ENCODE results near the gene NPAS2.
A peak's percentile ranks its signal among the peaks of the same experiment; 100 is the strongest.

Gene NPAS2

DNA sequence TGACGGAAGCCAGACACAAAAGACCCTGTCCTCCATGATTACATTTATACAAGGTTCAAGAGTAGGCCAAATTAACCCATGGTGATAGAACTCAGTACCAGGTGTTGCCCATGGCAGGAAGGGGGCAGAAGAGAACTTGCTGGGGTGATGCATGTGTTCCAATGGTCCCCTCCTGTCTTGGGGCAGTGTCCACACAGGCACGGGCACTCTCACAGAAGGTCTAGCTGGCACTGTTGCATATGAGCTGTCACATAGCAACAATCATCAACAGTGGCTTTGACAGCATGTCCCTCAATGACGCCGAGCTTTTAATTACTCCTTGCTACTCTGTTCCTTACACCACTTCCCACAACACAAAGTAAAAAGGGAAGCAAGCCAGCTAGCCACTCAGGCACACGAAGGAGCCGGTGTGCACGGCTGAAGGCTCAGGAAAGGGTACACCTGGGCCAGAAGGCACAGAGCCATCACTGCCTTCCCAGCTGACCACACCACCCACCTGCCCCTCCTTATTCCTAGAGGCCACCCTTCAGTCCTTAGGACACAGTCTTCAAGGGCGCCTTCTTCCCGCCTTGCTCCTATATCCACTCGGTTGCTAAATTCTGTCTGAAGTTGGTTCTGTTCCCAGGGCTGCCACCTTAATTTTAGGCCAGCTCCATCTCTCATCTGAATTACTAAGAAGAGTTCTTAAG is 211.1 kb downstream of the NPAS2 start:
- Histone ChIP-seq H3K9ac (ENCODE audit: low read length) (no peak overlapping the region), H3K56ac (ENCODE audit: low read length) (no peak overlapping the region), H3K23ac (ENCODE audit: low read length) (no peak overlapping the region), H2BK15ac (replicated peaks; ENCODE audit: low read depth) (no peak overlapping the region), H3K4me1 (ENCODE audit: control insufficient read depth, low read depth, low read length) (no peaks in the 10 kb centered on the region), H3K36me3 (ENCODE audit: control insufficient read depth, insufficient read depth, low read length) (no peaks in the 10 kb centered on the region), H4K8ac (ENCODE audit: low read depth, low read length) (no peak overlapping the region), H2BK120ac (ENCODE audit: low read depth, low read length) (no peak overlapping the region), H2BK5ac (ENCODE audit: low read length) (no peak overlapping the region), H4K5ac (ENCODE audit: low read length) (no peak overlapping the region), H3K79me1 (ENCODE audit: low read length) (no peaks in the 10 kb centered on the region), H3K4ac (ENCODE audit: low read depth, low read length) (no peak overlapping the region), H3K18ac (ENCODE audit: low read length) (no peak overlapping the region), H3K79me2 (ENCODE audit: control insufficient read depth, insufficient read depth, low read length) (no peaks in the 10 kb centered on the region), H3K4me2 (ENCODE audit: low read length) (no peak overlapping the region), H3K27me3 (ENCODE audit: insufficient read depth, low read length, poor library complexity) (no peaks in the 10 kb centered on the region), H2AK5ac (ENCODE audit: low read length) (no peak overlapping the region), H3K27ac (ENCODE audit: low read depth, low read length) (no peak overlapping the region), H3K4me3 (ENCODE audit: low read length) (no peak overlapping the region)
- DNase-seq = no peak
- no CpG with 5 or more reads among the region's 10 CpGs for WGBS (ENCODE audit: extremely low coverage, insufficient coverage, low lambda C conversion rate)

DNA sequence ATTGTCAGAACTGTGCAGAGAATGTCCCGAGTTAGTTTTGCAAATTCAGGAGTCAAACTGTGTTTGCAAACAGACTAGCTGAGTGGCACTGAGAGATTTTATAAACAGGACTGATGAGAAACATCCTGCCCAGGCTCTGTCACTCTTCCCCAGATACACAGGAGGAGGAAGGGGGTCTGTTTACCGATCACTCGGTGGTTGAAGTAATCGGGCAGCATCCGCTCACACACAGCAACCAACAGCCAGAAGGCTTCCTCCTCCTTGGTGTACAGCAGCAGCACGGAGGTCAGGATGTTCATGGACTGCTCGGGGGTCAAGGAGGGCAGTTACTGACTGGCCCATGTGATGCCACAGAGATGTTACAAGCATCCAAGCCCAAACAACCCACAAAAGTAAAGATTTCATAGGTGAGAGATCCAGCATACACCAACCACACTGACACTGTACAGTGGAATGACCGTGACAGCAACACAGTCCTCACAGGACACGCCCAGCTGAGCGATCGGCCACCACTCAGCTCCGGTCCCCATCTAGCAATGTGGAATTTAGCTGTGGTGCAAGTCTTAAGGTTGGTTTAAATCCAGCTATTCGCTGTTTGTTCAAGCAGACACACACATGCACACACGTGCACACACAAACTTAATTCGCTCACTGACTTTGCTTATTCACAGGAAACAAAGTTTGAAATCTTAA is 212.3 kb downstream of the NPAS2 start:
- no CpG with 5 or more reads among the region's 15 CpGs for WGBS (ENCODE audit: extremely low coverage, insufficient coverage, low lambda C conversion rate)
- Histone ChIP-seq H3K4ac (ENCODE audit: low read depth, low read length) (no peak overlapping the region), H3K23ac (ENCODE audit: low read length) (no peak overlapping the region), H2BK5ac (ENCODE audit: low read length) (no peak overlapping the region), H3K18ac (ENCODE audit: low read length) (no peak overlapping the region), H3K56ac (ENCODE audit: low read length) (no peak overlapping the region), H2AK5ac (ENCODE audit: low read length) (no peak overlapping the region), H3K27me3 (ENCODE audit: insufficient read depth, low read length, poor library complexity) (no peaks in the 10 kb centered on the region), H3K9ac (ENCODE audit: low read length) (no peak overlapping the region), H4K5ac (ENCODE audit: low read length) (no peak overlapping the region), H3K27ac (ENCODE audit: low read depth, low read length) (no peak overlapping the region), H3K4me2 (ENCODE audit: low read length) (no peak overlapping the region), H3K79me1 (ENCODE audit: low read length) (no peaks in the 10 kb centered on the region), H3K4me1 (ENCODE audit: control insufficient read depth, low read depth, low read length) (no peaks in the 10 kb centered on the region), H2BK120ac (ENCODE audit: low read depth, low read length) (no peak overlapping the region), H3K4me3 (ENCODE audit: low read length) (no peak overlapping the region), H3K36me3 (ENCODE audit: control insufficient read depth, insufficient read depth, low read length) (no peaks in the 10 kb centered on the region), H3K79me2 (ENCODE audit: control insufficient read depth, insufficient read depth, low read length) (no peaks in the 10 kb centered on the region), H4K8ac (ENCODE audit: low read depth, low read length) (no peak overlapping the region), H2BK15ac (replicated peaks; ENCODE audit: low read depth) (no peak overlapping the region)
- DNase-seq = no peak

DNA sequence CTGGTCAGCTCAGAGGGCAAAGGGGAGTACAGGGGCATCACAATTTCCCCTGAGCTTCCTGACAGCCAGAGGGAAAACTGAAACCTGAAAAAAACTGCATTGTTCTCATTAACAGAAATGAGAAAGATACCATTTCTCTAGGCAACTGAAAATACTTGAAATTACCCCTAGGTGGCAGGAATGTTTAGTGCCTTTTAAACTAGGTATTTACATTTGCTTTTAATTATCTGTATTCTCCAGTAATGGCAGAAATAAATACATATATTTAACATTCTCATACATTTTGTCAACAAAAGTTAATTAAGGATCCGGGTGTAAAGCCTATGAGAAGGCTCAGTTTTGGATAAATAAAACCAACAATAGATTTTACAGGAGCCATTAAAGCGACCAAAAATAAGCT is 216.6 kb downstream of the NPAS2 start:
- H3K36me3 ChIP-seq (ENCODE audit: control insufficient read depth, insufficient read depth, low read length) = no peaks in the 10 kb centered on the region

DNA sequence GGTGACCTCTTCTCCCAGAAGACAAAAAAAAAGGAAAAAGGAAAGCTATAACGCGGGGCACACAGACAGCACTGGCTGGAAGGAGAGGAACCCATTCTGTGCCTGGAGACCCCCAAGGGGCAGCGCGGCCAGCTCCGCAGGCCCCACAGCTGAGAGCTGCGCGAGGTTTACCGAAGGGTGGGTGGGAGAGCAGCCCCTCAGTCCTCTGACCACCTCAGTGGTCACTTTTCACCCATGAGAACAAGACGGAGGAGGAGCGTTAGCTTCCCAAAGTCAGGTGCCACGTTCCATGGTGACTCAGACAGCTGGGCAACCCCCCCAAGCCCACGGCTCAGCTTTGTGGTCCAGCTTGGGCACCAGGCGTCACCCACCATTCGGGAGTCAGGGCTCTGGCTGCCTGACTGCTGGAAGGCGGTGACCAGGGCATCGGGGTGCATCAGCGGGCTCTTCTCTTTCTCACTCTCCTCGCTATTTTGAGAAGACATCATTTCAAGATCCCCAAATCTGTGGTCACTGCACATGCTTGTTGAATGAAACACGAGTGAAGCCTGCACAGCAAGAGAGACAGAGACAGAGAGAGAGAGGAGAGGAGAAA is 217.3 kb downstream of the NPAS2 start:
- Histone ChIP-seq H3K4me2 (ENCODE audit: low read length) (no peak overlapping the region), H2AK5ac (ENCODE audit: low read length) (no peak overlapping the region), H2BK15ac (replicated peaks; ENCODE audit: low read depth) (no peak overlapping the region), H4K5ac (ENCODE audit: low read length) (no peak overlapping the region), H2BK120ac (ENCODE audit: low read depth, low read length) (no peak overlapping the region), H3K36me3 (ENCODE audit: control insufficient read depth, insufficient read depth, low read length) (no peaks in the 10 kb centered on the region), H3K56ac (ENCODE audit: low read length) (no peak overlapping the region), H3K23ac (ENCODE audit: low read length) (no peak overlapping the region), H3K18ac (ENCODE audit: low read length) (no peak overlapping the region), H2BK5ac (ENCODE audit: low read length) (no peak overlapping the region), H3K79me2 (ENCODE audit: control insufficient read depth, insufficient read depth, low read length) (no peaks in the 10 kb centered on the region), H3K27me3 (ENCODE audit: insufficient read depth, low read length, poor library complexity) (no peaks in the 10 kb centered on the region), H3K9ac (ENCODE audit: low read length) (no peak overlapping the region), H4K8ac (ENCODE audit: low read depth, low read length) (no peak overlapping the region), H3K4me1 (ENCODE audit: control insufficient read depth, low read depth, low read length) (no peaks in the 10 kb centered on the region), H3K27ac (ENCODE audit: low read depth, low read length) (no peak overlapping the region), H3K79me1 (ENCODE audit: low read length) (no peaks in the 10 kb centered on the region), H3K4ac (ENCODE audit: low read depth, low read length) (no peak overlapping the region), H3K4me3 (ENCODE audit: low read length) (no peak overlapping the region)
- no CpG with 5 or more reads among the region's 19 CpGs for WGBS (ENCODE audit: extremely low coverage, insufficient coverage, low lambda C conversion rate)
- no peak for DNase-seq

More for the DNA sequence above, 216.6 kb downstream of the NPAS2 start:
- Histone ChIP-seq H3K56ac (ENCODE audit: low read length) (no peak overlapping the region), H3K23ac (ENCODE audit: low read length) (no peak overlapping the region), H3K27me3 (ENCODE audit: insufficient read depth, low read length, poor library complexity) (no peaks in the 10 kb centered on the region), H3K4me2 (ENCODE audit: low read length) (no peak overlapping the region), H2BK15ac (replicated peaks; ENCODE audit: low read depth) (no peak overlapping the region), H2BK120ac (ENCODE audit: low read depth, low read length) (no peak overlapping the region), H3K4ac (ENCODE audit: low read depth, low read length) (no peak overlapping the region), H2AK5ac (ENCODE audit: low read length) (no peak overlapping the region), H3K4me1 (ENCODE audit: control insufficient read depth, low read depth, low read length) (no peaks in the 10 kb centered on the region), H3K79me1 (ENCODE audit: low read length) (no peaks in the 10 kb centered on the region), H3K79me2 (ENCODE audit: control insufficient read depth, insufficient read depth, low read length) (no peaks in the 10 kb centered on the region), H3K4me3 (ENCODE audit: low read length) (no peak overlapping the region), H3K9ac (ENCODE audit: low read length) (no peak overlapping the region), H4K8ac (ENCODE audit: low read depth, low read length) (no peak overlapping the region), H3K27ac (ENCODE audit: low read depth, low read length) (no peak overlapping the region), H3K18ac (ENCODE audit: low read length) (no peak overlapping the region), H4K5ac (ENCODE audit: low read length) (no peak overlapping the region), H2BK5ac (ENCODE audit: low read length) (no peak overlapping the region)
- DNase-seq = peak; percentile 20
- no CpG with 5 or more reads among the region's 2 CpGs for WGBS (ENCODE audit: extremely low coverage, insufficient coverage, low lambda C conversion rate)

DNA sequence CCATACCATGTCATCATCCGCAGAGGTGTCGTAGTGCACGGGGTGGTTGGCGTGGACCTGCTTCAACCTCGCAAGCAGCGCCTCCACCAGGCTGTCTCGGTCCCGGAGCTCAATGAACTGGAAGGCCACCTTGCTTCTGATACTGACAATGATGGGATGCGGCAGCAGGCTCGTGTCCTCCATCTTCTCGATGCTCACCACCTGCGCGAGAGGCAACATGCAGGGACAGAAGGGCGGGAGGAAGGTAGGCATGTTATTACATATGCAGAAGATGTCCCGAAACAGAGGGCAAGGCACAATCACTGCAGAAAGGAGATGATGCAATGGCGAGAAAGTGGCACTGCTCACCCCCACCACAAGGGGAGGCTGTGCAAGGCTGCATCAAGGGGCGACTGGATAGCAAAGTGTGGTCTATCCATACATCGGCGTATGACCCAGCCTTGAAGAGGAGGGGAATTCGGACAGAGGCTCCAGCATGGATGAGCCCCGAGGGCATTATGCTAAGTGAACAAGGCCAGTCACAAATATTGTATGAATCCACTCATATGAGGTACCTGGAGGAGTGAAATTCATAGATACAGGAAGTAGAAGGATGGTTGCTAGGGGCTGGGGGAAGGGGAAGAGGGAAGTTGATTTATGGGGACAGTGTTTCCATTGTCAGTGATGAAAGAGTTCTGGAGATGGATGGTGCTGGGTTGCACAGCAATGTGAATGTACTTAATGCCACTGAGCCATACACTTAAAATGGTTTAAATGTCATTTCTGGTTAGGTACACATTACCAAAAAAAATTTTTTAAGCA is 218.7 kb downstream of the NPAS2 start:
- no peaks in the 10 kb centered on the region for H3K79me1 ChIP-seq (ENCODE audit: low read length)
- no peak overlapping the region for H2AK5ac ChIP-seq (ENCODE audit: low read length)
- no peaks in the 10 kb centered on the region for H3K36me3 ChIP-seq (ENCODE audit: control insufficient read depth, insufficient read depth, low read length)
- H3K4me2 ChIP-seq (ENCODE audit: low read length) = no peak overlapping the region
- H2BK5ac ChIP-seq (ENCODE audit: low read length) = no peak overlapping the region
- H3K4ac ChIP-seq (ENCODE audit: low read depth, low read length) = no peak overlapping the region
- no peak overlapping the region for H2BK120ac ChIP-seq (ENCODE audit: low read depth, low read length)
- no peak overlapping the region for H3K4me3 ChIP-seq (ENCODE audit: low read length)
- no peak overlapping the region for H3K27ac ChIP-seq (ENCODE audit: low read depth, low read length)
- H3K79me2 ChIP-seq (ENCODE audit: control insufficient read depth, insufficient read depth, low read length) = no peaks in the 10 kb centered on the region
- no peaks in the 10 kb centered on the region for H3K4me1 ChIP-seq (ENCODE audit: control insufficient read depth, low read depth, low read length)
- H3K18ac ChIP-seq (ENCODE audit: low read length) = no peak overlapping the region
- DNase-seq = peak; percentile 75
- no peak overlapping the region for H4K8ac ChIP-seq (ENCODE audit: low read depth, low read length)
- no peak overlapping the region for H3K23ac ChIP-seq (ENCODE audit: low read length)
- H3K56ac ChIP-seq (ENCODE audit: low read length) = no peak overlapping the region
- no peaks in the 10 kb centered on the region for H3K27me3 ChIP-seq (ENCODE audit: insufficient read depth, low read length, poor library complexity)
- H3K9ac ChIP-seq (ENCODE audit: low read length) = no peak overlapping the region
- no peak overlapping the region for H2BK15ac ChIP-seq (replicated peaks; ENCODE audit: low read depth)
- H4K5ac ChIP-seq (ENCODE audit: low read length) = no peak overlapping the region
- WGBS (ENCODE audit: extremely low coverage, insufficient coverage, low lambda C conversion rate) = no CpG with 5 or more reads among the region's 21 CpGs

Data from mesendoderm (in vitro differentiated cells).